BE2C (cell line): ENCODE measurements around the gene DZIP3. TPM values are rescaled to one million over a fixed set of nuclear protein-coding genes. Genes with fewer than 3 reads are reported as not detected.
A peak's percentile ranks its signal among the peaks of the same experiment; 100 is the strongest.

ENCODE experiments used
- DNase-seq: peaks from one replicate; pipeline ENCODE4 v3.0.0-alpha.2; 2020
- H3K27me3 ChIP-seq: fragments of 250-450 bp; sonication (Bioruptor Pico); 2 replicates; pipeline ENCODE4 v1.5.1; 2020; ENCODE audit warnings: mild to moderate bottlenecking
- H3K36me3 ChIP-seq: fragments of 250-450 bp; sonication (Bioruptor Pico); 2 replicates; pipeline ENCODE4 v1.5.1; 2020; ENCODE audit warnings: mild to moderate bottlenecking
- H3K4me1 ChIP-seq: fragments of 250-450 bp; sonication (Bioruptor Pico); 2 replicates; pipeline ENCODE4 v1.5.1; 2020
- H3K4me3 ChIP-seq: 2 replicates; pipeline ENCODE4 v1.5.1; 2011; ENCODE audit warnings: low read depth, low read length
- H3K9me3 ChIP-seq: fragments of 250-450 bp; sonication (Bioruptor Pico); 2 replicates; pipeline ENCODE4 v1.5.1; 2020
- CTCF ChIP-seq: IDR thresholded peaks from 2 replicates; pipeline ENCODE4 v1.5.1; 2012; ENCODE audit warnings: mild to moderate bottlenecking, low read depth, low read length
- polyA plus RNA-seq: library from polyadenylated mRNA; unstranded; fragments of >200 nt; gene quantifications from one replicate; pipeline ENCODE4 v1.2.1, GENCODE V29; 2012; ENCODE audit warnings: low read depth, missing spikeins; ENCODE audit not compliant: insufficient read length, insufficient read depth

DZIP3 gene
- polyA plus RNA-seq, result 11.1 TPM

GRCh38 chr3:108589081-108589997 is at the start of gene DZIP3, which contains the start of gene CIP2A:
Gene DZIP3, plus strand, starts transcription at chr3:108589722. Its CDS starts 15,685 bp downstream, at chr3:108605407.
Gene CIP2A, minus strand, starts transcription at chr3:108589438. Its CDS starts 63 bp downstream, at chr3:108589375.
- Histone ChIP-seq H3K36me3 (peaks cover 9% of the 10 kb centered on the region), H3K4me3 (peak within 1 kb of the TSS; percentile 90), H3K27me3 (no peaks in the 10 kb centered on the region), H3K9me3 (no peaks in the 10 kb centered on the region), H3K4me1 (no peaks in the 10 kb centered on the region)
- peak; percentile 98 for DNase-seq
- no peak for TF ChIP-seq CTCF

- Histone ChIP-seq H3K36me3 (peaks cover 14% of the 10 kb centered on the region), H3K4me3 (0 out of 2 replicates have a peak overlapping the region, but pooled peaks have one; percentile 6)
- no peak for DNase-seq
These were observed 43.3 kb upstream of the DZIP3 start for GRCh38 chr3:108546247-108546646.

GRCh38 chr3:108546692-108547091 is 42.8 kb upstream of the DZIP3 start:
- Histone ChIP-seq H3K4me1 (peaks cover 12% of the 10 kb centered on the region; the same call in 1 of the 2 replicates), H3K27me3 (no peaks in the 10 kb centered on the region), H3K4me3 (no peak overlapping the region), H3K36me3 (peaks cover 14% of the 10 kb centered on the region), H3K9me3 (no peaks in the 10 kb centered on the region)
- no peak for DNase-seq
- no peak for TF ChIP-seq CTCF

More at GRCh38 chr3:108546247-108546646, 43.3 kb upstream of the DZIP3 start:
- Histone ChIP-seq H3K9me3 (no peaks in the 10 kb centered on the region), H3K27me3 (no peaks in the 10 kb centered on the region), H3K4me1 (peaks cover 12% of the 10 kb centered on the region; the same call in 1 of the 2 replicates)
- no peak for TF ChIP-seq CTCF

- peaks cover 12% of the 10 kb centered on the region; the same call in 1 of the 2 replicates for H3K4me1 ChIP-seq
- no peaks in the 10 kb centered on the region for H3K27me3 ChIP-seq
- no peak overlapping the region for H3K4me3 ChIP-seq
- no peaks in the 10 kb centered on the region for H3K9me3 ChIP-seq
- no peak for DNase-seq
- no peak for TF ChIP-seq CTCF
- H3K36me3 ChIP-seq, result peaks cover 7% of the 10 kb centered on the region
These were observed 41.2 kb upstream of the DZIP3 start for GRCh38 chr3:108548304-108548703.

- H3K27me3 ChIP-seq, result no peaks in the 10 kb centered on the region
- H3K4me3 ChIP-seq, result no peak overlapping the region
- peaks cover 12% of the 10 kb centered on the region; the same call in 1 of the 2 replicates for H3K4me1 ChIP-seq
- DNase-seq, result no peak
- no peaks in the 10 kb centered on the region for H3K9me3 ChIP-seq
- no peak for TF ChIP-seq CTCF
- H3K36me3 ChIP-seq, result peaks cover under 1% of the 10 kb centered on the region; the same call in 1 of the 2 replicates
These were observed 40.6 kb upstream of the DZIP3 start for GRCh38 chr3:108548886-108549285.
